ENCODE results near the gene CCNQ.

GRCh38 chrX:153626863-153627674 lies 28.1 kb upstream of the CCNQ start:
- TF ChIP-seq CTCF (IDR thresholded peaks at IDR 0.05), result no peak
- TF ChIP-seq POLR2A (IDR thresholded peaks at IDR 0.05), result no peak
